HEK293 (cell line): ENCODE measurements around the gene STK4.

Source experiments
- CTCF ChIA-PET: fragments of 350-600 bp; formaldehyde crosslinking; extraction: SDS; loops from one replicate; lab custom pipeline; 2021; ENCODE audit warnings: antibody characterized with exemption; lab: Yijun Ruan, JAX
- POLR2A ChIA-PET: fragments of 300-600 bp; formaldehyde crosslinking; extraction: SDS; loops from one replicate; lab custom pipeline; 2020; ENCODE audit warnings: antibody characterized with exemption, inconsistent platforms; lab: Yijun Ruan, JAX
- H3K27ac ChIP-seq: fragments of 200-500 bp; sonication (Bioruptor generic); 2 replicates; pipeline ENCODE4 v1.5.1; 2014; ENCODE audit warnings: low read depth, low read length, control low read depth, inconsistent platforms; ENCODE audit errors: extremely low read depth
- H3K36me3 ChIP-seq, 2 experiments: fragments of 200-500 bp in 1 of 2; sonication (Bioruptor generic) in 1 of 2; 1 replicate in 1 of 2; 2 replicates in 1 of 2; pipeline ENCODE4 v1.5.1; 2014 to 2017; ENCODE audit warnings: inconsistent platforms in 2 of 2, low read length in 2 of 2; ENCODE audit not compliant: control insufficient read depth in 2 of 2, insufficient read depth in 1 of 2
- H3K4me1 ChIP-seq: fragments of 200-500 bp; sonication (Bioruptor generic); 2 replicates; pipeline ENCODE4 v1.5.1; 2014; ENCODE audit warnings: mild to moderate bottlenecking, low read length, inconsistent platforms; ENCODE audit not compliant: control insufficient read depth, insufficient read depth
- H3K4me3 ChIP-seq: 2 replicates; pipeline ENCODE4 v1.5.1; 2011; ENCODE audit warnings: low read depth, mild to moderate bottlenecking, control low read depth, low read length, moderate library complexity
- H3K9me3 ChIP-seq: fragments of 200-500 bp; sonication (Bioruptor generic); 2 replicates; pipeline ENCODE4 v1.5.1; 2014; ENCODE audit warnings: low read depth, low read length, inconsistent platforms; ENCODE audit not compliant: control insufficient read depth, insufficient read depth
- EGR2 ChIP-seq: fragments of 450-650 bp; formaldehyde crosslinking; IDR thresholded peaks from 2 replicates; pipeline ENCODE4 v1.5.1; 2016; ENCODE audit warnings: low read depth, missing biosample characterization, missing genetic modification characterization
- SALL2 ChIP-seq: fragments of 450-650 bp; formaldehyde crosslinking; IDR thresholded peaks from 2 replicates; pipeline ENCODE4 v1.5.0; 2017; ENCODE audit warnings: missing biosample characterization, mild to moderate bottlenecking, missing genetic modification characterization, borderline replicate concordance
- SP3 ChIP-seq: fragments of 450-650 bp; formaldehyde crosslinking; IDR thresholded peaks from 2 replicates; pipeline ENCODE4 v1.5.1; 2016; ENCODE audit warnings: missing biosample characterization, missing genetic modification characterization
- TRIM28 ChIP-seq: IDR thresholded peaks from 2 replicates; pipeline ENCODE4 v1.6.1; 2011; ENCODE audit warnings: low read length, control low read depth, borderline replicate concordance
- ZBTB21 ChIP-seq: fragments of 450-650 bp; formaldehyde crosslinking; IDR thresholded peaks from 2 replicates; pipeline ENCODE4 v1.5.1; 2017; ENCODE audit warnings: missing biosample characterization, missing genetic modification characterization
- ZFP41 ChIP-seq: fragments of 450-650 bp; formaldehyde crosslinking; IDR thresholded peaks from 2 replicates; pipeline ENCODE4 v1.5.1; 2016; ENCODE audit warnings: missing biosample characterization, missing genetic modification characterization, borderline replicate concordance
- ZFP69B ChIP-seq: fragments of 450-650 bp; formaldehyde crosslinking; IDR thresholded peaks from 2 replicates; pipeline ENCODE4 v1.5.1; 2016; ENCODE audit warnings: missing biosample characterization, missing genetic modification characterization
- ZNF132 ChIP-seq: fragments of 450-650 bp; formaldehyde crosslinking; IDR thresholded peaks from 2 replicates; pipeline ENCODE4 v1.5.1; 2017; ENCODE audit warnings: missing biosample characterization, missing genetic modification characterization, borderline replicate concordance
- ZNF157 ChIP-seq: fragments of 450-650 bp; formaldehyde crosslinking; IDR thresholded peaks from 2 replicates; pipeline ENCODE4 v1.5.1; 2016; ENCODE audit warnings: missing biosample characterization, missing genetic modification characterization
- ZNF202 ChIP-seq: fragments of 450-650 bp; formaldehyde crosslinking; IDR thresholded peaks from 2 replicates; pipeline ENCODE4 v1.5.1; 2016; ENCODE audit warnings: missing biosample characterization, missing genetic modification characterization, borderline replicate concordance
- ZNF211 ChIP-seq: fragments of 450-650 bp; formaldehyde crosslinking; IDR thresholded peaks from 2 replicates; pipeline ENCODE4 v1.5.1; 2016; ENCODE audit warnings: low read depth, missing biosample characterization, missing genetic modification characterization
- ZNF350 ChIP-seq: fragments of 450-650 bp; formaldehyde crosslinking; IDR thresholded peaks from 2 replicates; pipeline ENCODE4 v1.5.0; 2017; ENCODE audit warnings: missing biosample characterization, mild to moderate bottlenecking, missing genetic modification characterization
- ZNF366 ChIP-seq: fragments of 450-650 bp; formaldehyde crosslinking; conservative IDR thresholded peaks from 2 replicates; pipeline ENCODE4 v1.5.1; 2016; ENCODE audit warnings: missing biosample characterization, missing genetic modification characterization
- ZNF416 ChIP-seq: fragments of 450-650 bp; formaldehyde crosslinking; IDR thresholded peaks from 2 replicates; pipeline ENCODE4 v1.5.1; 2016; ENCODE audit warnings: missing biosample characterization, missing genetic modification characterization
- ZNF514 ChIP-seq: fragments of 450-650 bp; formaldehyde crosslinking; IDR thresholded peaks from 2 replicates; pipeline ENCODE4 v1.5.1; 2016; ENCODE audit warnings: missing biosample characterization, missing genetic modification characterization
- ZNF571 ChIP-seq: fragments of 450-650 bp; formaldehyde crosslinking; IDR thresholded peaks from 2 replicates; pipeline ENCODE4 v1.5.0; 2017; ENCODE audit warnings: missing biosample characterization, missing genetic modification characterization
- ZNF654 ChIP-seq: fragments of 450-650 bp; formaldehyde crosslinking; IDR thresholded peaks from 2 replicates; pipeline ENCODE4 v1.5.1; 2016; ENCODE audit warnings: low read depth, missing biosample characterization, missing genetic modification characterization
- ZNF76 ChIP-seq: fragments of 450-650 bp; formaldehyde crosslinking; IDR thresholded peaks from 2 replicates; pipeline ENCODE4; 2016; ENCODE audit warnings: low read depth, missing biosample characterization, missing genetic modification characterization, borderline replicate concordance
- TF ChIP-seq, protein P1 (sequence below): fragments of 450-650 bp; formaldehyde crosslinking; IDR thresholded peaks from 2 replicates; pipeline ENCODE4 v1.5.1; 2016; ENCODE audit warnings: missing biosample characterization, missing genetic modification characterization
- TF ChIP-seq, protein P2 (sequence below): fragments of 450-650 bp; formaldehyde crosslinking; IDR thresholded peaks from 2 replicates; pipeline ENCODE4 v1.5.1; 2016; ENCODE audit warnings: missing biosample characterization, missing genetic modification characterization
- TF ChIP-seq, protein P3 (sequence below): fragments of 450-650 bp; formaldehyde crosslinking; IDR thresholded peaks from 2 replicates; pipeline ENCODE4 v1.5.1; 2016; ENCODE audit warnings: missing biosample characterization, missing genetic modification characterization

STK4 gene

DNA sequence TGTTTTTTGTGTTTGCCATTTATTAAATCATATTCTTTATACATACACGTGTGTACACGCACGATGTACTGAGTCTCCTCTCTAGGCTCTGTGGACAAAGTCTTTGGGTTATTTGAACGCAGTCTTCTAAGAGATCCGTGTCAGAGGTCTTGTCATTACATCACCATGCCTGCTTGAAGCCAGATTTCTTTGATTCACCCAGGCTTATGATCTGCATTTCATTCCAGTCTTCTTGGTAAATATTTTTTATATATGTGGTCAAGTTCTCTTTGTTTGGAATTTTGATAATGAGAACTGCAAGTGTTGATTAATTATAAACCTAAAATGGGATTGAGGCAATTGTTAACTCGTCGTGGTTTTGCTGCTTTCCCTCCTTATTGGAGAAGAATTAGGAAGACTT, 100.1 kb downstream of the STK4 start:
- TF ChIP-seq ZNF366 (no peak), EGR2 (tag by site-specific recombination) (no peak), ZFP69B (tag by site-specific recombination) (no peak), ZNF202 (no peak)
- Histone ChIP-seq H3K27ac (no peak overlapping the region), H3K4me1 (no peaks in the 10 kb centered on the region), H3K9me3 (no peaks in the 10 kb centered on the region), H3K4me3 (no peak overlapping the region), H3K36me3 (peaks cover 0 to 7% of the 10 kb centered on the region in 2 experiments; a peak in 1 of 3 replicates)
- ChIA-PET CTCF (interaction anchor here (1.2 kb wide), 1 partner anchor 29 kb away, joined by 12 read pairs; no protein-coding TSS in a partner anchor), POLR2A (no interaction called here)

DNA sequence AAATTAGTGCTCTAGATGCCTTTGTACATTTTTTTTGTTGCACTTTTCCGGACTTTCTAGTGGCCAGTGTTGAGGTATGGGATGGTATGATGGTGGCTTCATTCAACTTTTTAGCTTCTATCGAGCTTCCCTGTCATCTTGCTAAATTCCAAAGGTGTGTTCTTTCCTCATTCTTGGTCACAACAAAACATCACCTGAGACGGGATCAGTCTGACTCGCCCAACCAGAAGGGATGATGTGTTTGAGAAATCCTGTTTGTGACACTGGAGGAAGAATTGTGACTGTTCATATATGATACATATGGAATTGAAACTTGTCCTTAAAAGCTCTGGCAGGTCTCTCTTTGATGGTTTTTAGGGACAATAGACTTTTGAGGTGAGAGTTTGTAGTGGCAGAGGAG, 100.8 kb downstream of the STK4 start:
- H3K4me1 ChIP-seq = no peaks in the 10 kb centered on the region
- no peak for TF ChIP-seq ZNF211
- TF ChIP-seq TRIM28 = no peak
- no peak for TF ChIP-seq ZNF571 (tag by site-specific recombination)
- TF ChIP-seq, protein P1, sequence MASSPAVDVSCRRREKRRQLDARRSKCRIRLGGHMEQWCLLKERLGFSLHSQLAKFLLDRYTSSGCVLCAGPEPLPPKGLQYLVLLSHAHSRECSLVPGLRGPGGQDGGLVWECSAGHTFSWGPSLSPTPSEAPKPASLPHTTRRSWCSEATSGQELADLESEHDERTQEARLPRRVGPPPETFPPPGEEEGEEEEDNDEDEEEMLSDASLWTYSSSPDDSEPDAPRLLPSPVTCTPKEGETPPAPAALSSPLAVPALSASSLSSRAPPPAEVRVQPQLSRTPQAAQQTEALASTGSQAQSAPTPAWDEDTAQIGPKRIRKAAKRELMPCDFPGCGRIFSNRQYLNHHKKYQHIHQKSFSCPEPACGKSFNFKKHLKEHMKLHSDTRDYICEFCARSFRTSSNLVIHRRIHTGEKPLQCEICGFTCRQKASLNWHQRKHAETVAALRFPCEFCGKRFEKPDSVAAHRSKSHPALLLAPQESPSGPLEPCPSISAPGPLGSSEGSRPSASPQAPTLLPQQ (tag by site-specific recombination) = no peak
- no peak for TF ChIP-seq ZNF157
- TF ChIP-seq ZBTB21 (tag by site-specific recombination) = no peak
- no peak for TF ChIP-seq ZNF654 (tag by site-specific recombination)
- no peak for TF ChIP-seq SALL2 (tag by site-specific recombination)
- no peak for TF ChIP-seq SP3 (tag by site-specific recombination)
- TF ChIP-seq, protein P2, sequence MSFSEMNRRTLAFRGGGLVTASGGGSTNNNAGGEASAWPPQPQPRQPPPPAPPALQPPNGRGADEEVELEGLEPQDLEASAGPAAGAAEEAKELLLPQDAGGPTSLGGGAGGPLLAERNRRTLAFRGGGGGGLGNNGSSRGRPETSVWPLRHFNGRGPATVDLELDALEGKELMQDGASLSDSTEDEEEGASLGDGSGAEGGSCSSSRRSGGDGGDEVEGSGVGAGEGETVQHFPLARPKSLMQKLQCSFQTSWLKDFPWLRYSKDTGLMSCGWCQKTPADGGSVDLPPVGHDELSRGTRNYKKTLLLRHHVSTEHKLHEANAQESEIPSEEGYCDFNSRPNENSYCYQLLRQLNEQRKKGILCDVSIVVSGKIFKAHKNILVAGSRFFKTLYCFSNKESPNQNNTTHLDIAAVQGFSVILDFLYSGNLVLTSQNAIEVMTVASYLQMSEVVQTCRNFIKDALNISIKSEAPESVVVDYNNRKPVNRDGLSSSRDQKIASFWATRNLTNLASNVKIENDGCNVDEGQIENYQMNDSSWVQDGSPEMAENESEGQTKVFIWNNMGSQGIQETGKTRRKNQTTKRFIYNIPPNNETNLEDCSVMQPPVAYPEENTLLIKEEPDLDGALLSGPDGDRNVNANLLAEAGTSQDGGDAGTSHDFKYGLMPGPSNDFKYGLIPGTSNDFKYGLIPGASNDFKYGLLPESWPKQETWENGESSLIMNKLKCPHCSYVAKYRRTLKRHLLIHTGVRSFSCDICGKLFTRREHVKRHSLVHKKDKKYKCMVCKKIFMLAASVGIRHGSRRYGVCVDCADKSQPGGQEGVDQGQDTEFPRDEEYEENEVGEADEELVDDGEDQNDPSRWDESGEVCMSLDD (tag by site-specific recombination) = no peak
- TF ChIP-seq ZNF350 = no peak
- TF ChIP-seq ZNF132 (tag by site-specific recombination) = no peak
- TF ChIP-seq ZNF76 (tag by site-specific recombination) = no peak
- TF ChIP-seq ZNF416 = no peak
- TF ChIP-seq, protein P3, sequence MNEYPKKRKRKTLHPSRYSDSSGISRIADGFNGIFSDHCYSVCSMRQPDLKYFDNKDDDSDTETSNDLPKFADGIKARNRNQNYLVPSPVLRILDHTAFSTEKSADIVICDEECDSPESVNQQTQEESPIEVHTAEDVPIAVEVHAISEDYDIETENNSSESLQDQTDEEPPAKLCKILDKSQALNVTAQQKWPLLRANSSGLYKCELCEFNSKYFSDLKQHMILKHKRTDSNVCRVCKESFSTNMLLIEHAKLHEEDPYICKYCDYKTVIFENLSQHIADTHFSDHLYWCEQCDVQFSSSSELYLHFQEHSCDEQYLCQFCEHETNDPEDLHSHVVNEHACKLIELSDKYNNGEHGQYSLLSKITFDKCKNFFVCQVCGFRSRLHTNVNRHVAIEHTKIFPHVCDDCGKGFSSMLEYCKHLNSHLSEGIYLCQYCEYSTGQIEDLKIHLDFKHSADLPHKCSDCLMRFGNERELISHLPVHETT (tag by site-specific recombination) = no peak
- TF ChIP-seq ZFP41 = no peak
- no peak for TF ChIP-seq ZNF514 (tag by site-specific recombination)
- POLR2A ChIA-PET = no interaction called here
- H3K36me3 ChIP-seq = peaks cover 0 to 7% of the 10 kb centered on the region in 2 experiments; a peak in 1 of 3 replicates
- no peak overlapping the region for H3K27ac ChIP-seq
- no peak overlapping the region for H3K4me3 ChIP-seq
- no peaks in the 10 kb centered on the region for H3K9me3 ChIP-seq
- CTCF ChIA-PET = interaction anchor here (0.6 kb wide), 1 partner anchor 183 kb away, joined by 3 read pairs; no protein-coding TSS in a partner anchor
